ENCODE results near the gene CDH26.

- no peak for TF ChIP-seq POLR2A (IDR thresholded peaks at IDR 0.05)
- TF ChIP-seq CTCF (IDR thresholded peaks at IDR 0.05 in 4 of 5, conservative IDR thresholded peaks at IDR 0.05 in 1 of 5) = no peak
Observed at GRCh38 chr20:59925359-59925758, 32.9 kb upstream of the CDH26 start.
